HEK293 (cell line): ENCODE data around the gene MYH14.

Experiments used
- IKZF3 ChIP-seq: fragments of 450-650 bp; IDR thresholded peaks from 2 replicates; pipeline ENCODE4 v1.5.0; 2018; ENCODE audit warnings: missing biosample characterization, mild to moderate bottlenecking, missing genetic modification characterization, moderate library complexity
- KLF16 ChIP-seq: fragments of 450-650 bp; formaldehyde crosslinking; IDR thresholded peaks from 2 replicates; pipeline ENCODE4 v1.5.1; 2017; ENCODE audit warnings: missing biosample characterization, missing genetic modification characterization
- KLF9 ChIP-seq: fragments of 450-650 bp; formaldehyde crosslinking; IDR thresholded peaks from 2 replicates; pipeline ENCODE4 v1.5.1; 2016; ENCODE audit warnings: missing biosample characterization, missing genetic modification characterization, low read depth
- SP2 ChIP-seq: fragments of 450-650 bp; formaldehyde crosslinking; IDR thresholded peaks from 2 replicates; pipeline ENCODE4 v1.5.1; 2016; ENCODE audit warnings: missing biosample characterization, missing genetic modification characterization
- SP7 ChIP-seq: fragments of 450-650 bp; formaldehyde crosslinking; IDR thresholded peaks from 2 replicates; pipeline ENCODE4 v1.5.1; 2016; ENCODE audit warnings: missing biosample characterization, missing genetic modification characterization
- YY2 ChIP-seq: fragments of 450-650 bp; formaldehyde crosslinking; IDR thresholded peaks from 2 replicates; pipeline ENCODE4 v1.5.1; 2016; ENCODE audit warnings: missing biosample characterization, missing genetic modification characterization
- ZFHX2 ChIP-seq: fragments of 450-650 bp; formaldehyde crosslinking; conservative IDR thresholded peaks from 2 replicates; pipeline ENCODE4 v1.5.1; 2016; ENCODE audit warnings: missing biosample characterization, missing genetic modification characterization
- ZNF157 ChIP-seq: fragments of 450-650 bp; formaldehyde crosslinking; IDR thresholded peaks from 2 replicates; pipeline ENCODE4 v1.5.1; 2016; ENCODE audit warnings: missing biosample characterization, missing genetic modification characterization
- ZNF174 ChIP-seq: fragments of 450-650 bp; formaldehyde crosslinking; IDR thresholded peaks from 2 replicates; pipeline ENCODE4 v1.5.0; 2017; ENCODE audit warnings: missing biosample characterization, mild to moderate bottlenecking, missing genetic modification characterization
- ZNF223 ChIP-seq: fragments of 450-650 bp; formaldehyde crosslinking; IDR thresholded peaks from 2 replicates; pipeline ENCODE4 v1.5.1; 2016; ENCODE audit warnings: missing biosample characterization, missing genetic modification characterization
- ZNF324 ChIP-seq: fragments of 450-650 bp; formaldehyde crosslinking; IDR thresholded peaks from 2 replicates; pipeline ENCODE4 v1.5.1; 2016; ENCODE audit warnings: missing biosample characterization, missing genetic modification characterization
- ZNF341 ChIP-seq: fragments of 450-650 bp; formaldehyde crosslinking; IDR thresholded peaks from 2 replicates; pipeline ENCODE4; 2016; ENCODE audit warnings: low read depth, missing biosample characterization, missing genetic modification characterization
- ZNF366 ChIP-seq: fragments of 450-650 bp; formaldehyde crosslinking; conservative IDR thresholded peaks from 2 replicates; pipeline ENCODE4 v1.5.1; 2016; ENCODE audit warnings: missing biosample characterization, missing genetic modification characterization
- ZNF37A ChIP-seq: fragments of 450-650 bp; IDR thresholded peaks from 2 replicates; pipeline ENCODE4 v1.5.1; 2018; ENCODE audit warnings: missing biosample characterization, missing genetic modification characterization
- ZNF398 ChIP-seq: fragments of 450-650 bp; formaldehyde crosslinking; IDR thresholded peaks from 2 replicates; pipeline ENCODE4 v1.5.1; 2017; ENCODE audit warnings: missing biosample characterization, missing genetic modification characterization
- ZNF423 ChIP-seq: fragments of 450-650 bp; formaldehyde crosslinking; IDR thresholded peaks from 2 replicates; pipeline ENCODE4 v1.5.1; 2016; ENCODE audit warnings: missing biosample characterization, missing genetic modification characterization
- ZNF626 ChIP-seq: fragments of 450-650 bp; sonication (Bioruptor Pico); formaldehyde crosslinking; IDR thresholded peaks from 2 replicates; pipeline ENCODE4 v1.5.1; 2018; ENCODE audit warnings: missing biosample characterization, missing genetic modification characterization, inconsistent platforms
- ZNF629 ChIP-seq: fragments of 450-650 bp; formaldehyde crosslinking; IDR thresholded peaks from 2 replicates; pipeline ENCODE4 v1.5.1; 2017; ENCODE audit warnings: missing biosample characterization, missing genetic modification characterization
- ZSCAN23 ChIP-seq: fragments of 450-650 bp; formaldehyde crosslinking; IDR thresholded peaks from 2 replicates; pipeline ENCODE4 v1.5.1; 2016; ENCODE audit warnings: missing biosample characterization, missing genetic modification characterization
- ZSCAN4 ChIP-seq: fragments of 450-650 bp; formaldehyde crosslinking; IDR thresholded peaks from 2 replicates; pipeline ENCODE4 v1.5.1; 2017; ENCODE audit warnings: missing biosample characterization, missing genetic modification characterization
- TF ChIP-seq, protein P1 (sequence below): fragments of 450-650 bp; formaldehyde crosslinking; optimal IDR thresholded peaks from 2 replicates; pipeline ENCODE3; 2016; ENCODE audit warnings: missing biosample characterization, mild to moderate bottlenecking, missing genetic modification characterization
- TF ChIP-seq, protein P2 (sequence below): fragments of 450-650 bp; formaldehyde crosslinking; IDR thresholded peaks from 2 replicates; pipeline ENCODE4 v1.5.1; 2016; ENCODE audit warnings: missing biosample characterization, missing genetic modification characterization
- TF ChIP-seq, protein P3 (sequence below): fragments of 450-650 bp; formaldehyde crosslinking; IDR thresholded peaks from 2 replicates; pipeline ENCODE4 v1.5.1; 2016; ENCODE audit warnings: missing biosample characterization, missing genetic modification characterization
- TF ChIP-seq, protein P4 (sequence below): fragments of 450-650 bp; formaldehyde crosslinking; IDR thresholded peaks from 2 replicates; pipeline ENCODE4 v1.5.1; 2016; ENCODE audit warnings: missing biosample characterization, missing genetic modification characterization

The MYH14 gene

GRCh38 chr19:50311723-50312635 lies 108.6 kb downstream of the MYH14 start (continued):
- TF ChIP-seq, protein P1, sequence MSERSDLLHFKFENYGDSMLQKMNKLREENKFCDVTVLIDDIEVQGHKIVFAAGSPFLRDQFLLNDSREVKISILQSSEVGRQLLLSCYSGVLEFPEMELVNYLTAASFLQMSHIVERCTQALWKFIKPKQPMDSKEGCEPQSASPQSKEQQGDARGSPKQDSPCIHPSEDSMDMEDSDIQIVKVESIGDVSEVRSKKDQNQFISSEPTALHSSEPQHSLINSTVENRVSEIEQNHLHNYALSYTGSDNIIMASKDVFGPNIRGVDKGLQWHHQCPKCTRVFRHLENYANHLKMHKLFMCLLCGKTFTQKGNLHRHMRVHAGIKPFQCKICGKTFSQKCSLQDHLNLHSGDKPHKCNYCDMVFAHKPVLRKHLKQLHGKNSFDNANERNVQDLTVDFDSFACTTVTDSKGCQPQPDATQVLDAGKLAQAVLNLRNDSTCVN = peak; percentile 35
- TF ChIP-seq KLF16 (tag by site-specific recombination) (no peak), ZNF629 (tag by site-specific recombination) (no peak), ZNF423 (tag by site-specific recombination) (peak; percentile 70), ZNF37A (tag by site-specific recombination) (no peak), ZSCAN4 (tag by site-specific recombination) (peak; percentile 61), ZNF366 (peak; percentile 42; the same call in 1 of the 2 replicates), ZSCAN23 (tag by site-specific recombination) (no peak), SP7 (tag by site-specific recombination) (0 out of 2 replicates have a peak, but pooled peaks have one; percentile 37), ZNF157 (no peak), KLF9 (peak; percentile 77), ZNF174 (tag by site-specific recombination) (no peak), YY2 (peak; percentile 38; the same call in 1 of the 2 replicates), ZNF398 (tag by site-specific recombination) (peak; percentile 95), ZNF626 (tag by site-specific recombination) (no peak), ZNF341 (no peak), IKZF3 (tag by site-specific recombination) (0 out of 2 replicates have a peak, but pooled peaks have one; percentile 27), ZNF324 (no peak), ZNF223 (tag by site-specific recombination) (peak; percentile 73; the same call in 1 of the 2 replicates), SP2 (tag by site-specific recombination) (peak; percentile 10; the same call in 1 of the 2 replicates), ZFHX2 (peak; percentile 80)
- TF ChIP-seq, protein P2, sequence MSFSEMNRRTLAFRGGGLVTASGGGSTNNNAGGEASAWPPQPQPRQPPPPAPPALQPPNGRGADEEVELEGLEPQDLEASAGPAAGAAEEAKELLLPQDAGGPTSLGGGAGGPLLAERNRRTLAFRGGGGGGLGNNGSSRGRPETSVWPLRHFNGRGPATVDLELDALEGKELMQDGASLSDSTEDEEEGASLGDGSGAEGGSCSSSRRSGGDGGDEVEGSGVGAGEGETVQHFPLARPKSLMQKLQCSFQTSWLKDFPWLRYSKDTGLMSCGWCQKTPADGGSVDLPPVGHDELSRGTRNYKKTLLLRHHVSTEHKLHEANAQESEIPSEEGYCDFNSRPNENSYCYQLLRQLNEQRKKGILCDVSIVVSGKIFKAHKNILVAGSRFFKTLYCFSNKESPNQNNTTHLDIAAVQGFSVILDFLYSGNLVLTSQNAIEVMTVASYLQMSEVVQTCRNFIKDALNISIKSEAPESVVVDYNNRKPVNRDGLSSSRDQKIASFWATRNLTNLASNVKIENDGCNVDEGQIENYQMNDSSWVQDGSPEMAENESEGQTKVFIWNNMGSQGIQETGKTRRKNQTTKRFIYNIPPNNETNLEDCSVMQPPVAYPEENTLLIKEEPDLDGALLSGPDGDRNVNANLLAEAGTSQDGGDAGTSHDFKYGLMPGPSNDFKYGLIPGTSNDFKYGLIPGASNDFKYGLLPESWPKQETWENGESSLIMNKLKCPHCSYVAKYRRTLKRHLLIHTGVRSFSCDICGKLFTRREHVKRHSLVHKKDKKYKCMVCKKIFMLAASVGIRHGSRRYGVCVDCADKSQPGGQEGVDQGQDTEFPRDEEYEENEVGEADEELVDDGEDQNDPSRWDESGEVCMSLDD (tag by site-specific recombination) = peak; percentile 63; the same call in 1 of the 2 replicates
- TF ChIP-seq, protein P3, sequence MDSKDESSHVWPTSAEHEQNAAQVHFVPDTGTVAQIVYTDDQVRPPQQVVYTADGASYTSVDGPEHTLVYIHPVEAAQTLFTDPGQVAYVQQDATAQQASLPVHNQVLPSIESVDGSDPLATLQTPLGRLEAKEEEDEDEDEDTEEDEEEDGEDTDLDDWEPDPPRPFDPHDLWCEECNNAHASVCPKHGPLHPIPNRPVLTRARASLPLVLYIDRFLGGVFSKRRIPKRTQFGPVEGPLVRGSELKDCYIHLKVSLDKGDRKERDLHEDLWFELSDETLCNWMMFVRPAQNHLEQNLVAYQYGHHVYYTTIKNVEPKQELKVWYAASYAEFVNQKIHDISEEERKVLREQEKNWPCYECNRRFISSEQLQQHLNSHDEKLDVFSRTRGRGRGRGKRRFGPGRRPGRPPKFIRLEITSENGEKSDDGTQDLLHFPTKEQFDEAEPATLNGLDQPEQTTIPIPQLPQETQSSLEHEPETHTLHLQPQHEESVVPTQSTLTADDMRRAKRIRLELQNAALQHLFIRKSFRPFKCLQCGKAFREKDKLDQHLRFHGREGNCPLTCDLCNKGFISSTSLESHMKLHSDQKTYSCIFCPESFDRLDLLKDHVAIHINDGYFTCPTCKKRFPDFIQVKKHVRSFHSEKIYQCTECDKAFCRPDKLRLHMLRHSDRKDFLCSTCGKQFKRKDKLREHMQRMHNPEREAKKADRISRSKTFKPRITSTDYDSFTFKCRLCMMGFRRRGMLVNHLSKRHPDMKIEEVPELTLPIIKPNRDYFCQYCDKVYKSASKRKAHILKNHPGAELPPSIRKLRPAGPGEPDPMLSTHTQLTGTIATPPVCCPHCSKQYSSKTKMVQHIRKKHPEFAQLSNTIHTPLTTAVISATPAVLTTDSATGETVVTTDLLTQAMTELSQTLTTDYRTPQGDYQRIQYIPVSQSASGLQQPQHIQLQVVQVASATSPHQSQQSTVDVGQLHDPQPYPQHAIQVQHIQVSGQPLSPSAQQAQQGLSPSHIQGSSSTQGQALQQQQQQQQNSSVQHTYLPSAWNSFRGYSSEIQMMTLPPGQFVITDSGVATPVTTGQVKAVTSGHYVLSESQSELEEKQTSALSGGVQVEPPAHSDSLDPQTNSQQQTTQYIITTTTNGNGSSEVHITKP (tag by site-specific recombination) = 0 out of 2 replicates have a peak, but pooled peaks have one; percentile 32
- TF ChIP-seq, protein P4, sequence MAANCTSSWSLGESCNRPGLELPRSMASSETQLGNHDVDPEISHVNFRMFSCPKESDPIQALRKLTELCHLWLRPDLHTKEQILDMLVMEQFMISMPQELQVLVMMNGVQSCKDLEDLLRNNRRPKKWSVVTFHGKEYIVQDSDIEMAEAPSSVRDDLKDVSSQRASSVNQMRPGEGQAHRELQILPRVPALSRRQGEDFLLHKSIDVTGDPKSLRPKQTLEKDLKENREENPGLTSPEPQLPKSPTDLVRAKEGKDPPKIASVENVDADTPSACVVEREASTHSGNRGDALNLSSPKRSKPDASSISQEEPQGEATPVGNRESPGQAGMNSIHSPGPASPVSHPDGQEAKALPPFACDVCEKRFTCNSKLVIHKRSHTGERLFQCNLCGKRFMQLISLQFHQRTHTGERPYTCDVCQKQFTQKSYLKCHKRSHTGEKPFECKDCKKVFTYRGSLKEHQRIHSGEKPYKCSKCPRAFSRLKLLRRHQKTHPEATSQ (tag by site-specific recombination) = no peak
